Activated CD4-positive, alpha-beta T cell treated with anti-CD3 and anti-CD28 coated beads for 1 hour (primary cell): ENCODE results near the gene RGL1.
"Not testable (repeated sequence)": the region's sequence is repeated elsewhere in the genome, so short reads cannot be mapped to it uniquely, and the experiment has no call there.

Experiments
- DNase-seq: peaks from one replicate; pipeline ENCODE4 v3.0.0-alpha.2; 2020

The RGL1 gene

GRCh38 chr1:183804916-183805841 lies at the start of gene RGL1:
Gene RGL1, plus strand, starts transcription at chr1:183805120. Its CDS starts 178 bp downstream, at chr1:183805298.
- no peak for DNase-seq

- no peak for DNase-seq
These were observed 48.6 kb upstream of the RGL1 start for GRCh38 chr1:183756326-183756725.

- no peak for DNase-seq
These were observed 47.9 kb upstream of the RGL1 start for GRCh38 chr1:183757061-183757460.

- no peak for DNase-seq
These were observed 46.0 kb upstream of the RGL1 start for GRCh38 chr1:183758913-183759312.

- no peak for DNase-seq
These were observed 44.3 kb upstream of the RGL1 start for GRCh38 chr1:183760661-183761060.

GRCh38 chr1:183761871-183762270 lies 43.0 kb upstream of the RGL1 start:
- DNase-seq = no peak

GRCh38 chr1:183762856-183763255 lies 42.1 kb upstream of the RGL1 start:
- DNase-seq = not testable (repeated sequence)

- DNase-seq = no peak
These were observed 39.9 kb upstream of the RGL1 start for GRCh38 chr1:183764981-183765380.

GRCh38 chr1:183769956-183770815 lies 34.7 kb upstream of the RGL1 start:
- no peak for DNase-seq

- DNase-seq = no peak
These were observed 34.1 kb upstream of the RGL1 start for GRCh38 chr1:183770816-183771128.

GRCh38 chr1:183773482-183774274 lies 31.2 kb upstream of the RGL1 start:
- DNase-seq = no peak

- no peak for DNase-seq
These were observed 30.0 kb upstream of the RGL1 start for GRCh38 chr1:183774938-183775337.

- no peak for DNase-seq
These were observed 28.2 kb upstream of the RGL1 start for GRCh38 chr1:183776731-183777130.

GRCh38 chr1:183777328-183777727 lies 27.6 kb upstream of the RGL1 start:
- DNase-seq = no peak

GRCh38 chr1:183778045-183778444 lies 26.9 kb upstream of the RGL1 start:
- no peak for DNase-seq

- no peak for DNase-seq
These were observed 26.1 kb upstream of the RGL1 start for GRCh38 chr1:183778568-183779433.

- DNase-seq = no peak
These were observed 24.8 kb upstream of the RGL1 start for GRCh38 chr1:183780159-183780558.

GRCh38 chr1:183780757-183781156 lies 24.2 kb upstream of the RGL1 start:
- no peak for DNase-seq

GRCh38 chr1:183783342-183783741 lies 21.6 kb upstream of the RGL1 start:
- no peak for DNase-seq

GRCh38 chr1:183783767-183784637 lies 20.9 kb upstream of the RGL1 start:
- no peak for DNase-seq

GRCh38 chr1:183785921-183786320 lies 19.0 kb upstream of the RGL1 start:
- not testable (repeated sequence) for DNase-seq
